T-helper 22 cell (primary cell): Measurements from ENCODE around the gene EME2.

Experiments used
- DNase-seq: peaks from one replicate; pipeline ENCODE4 v3.0.0-alpha.2; 2020; ENCODE audit warnings: low read depth

The EME2 gene

DNA sequence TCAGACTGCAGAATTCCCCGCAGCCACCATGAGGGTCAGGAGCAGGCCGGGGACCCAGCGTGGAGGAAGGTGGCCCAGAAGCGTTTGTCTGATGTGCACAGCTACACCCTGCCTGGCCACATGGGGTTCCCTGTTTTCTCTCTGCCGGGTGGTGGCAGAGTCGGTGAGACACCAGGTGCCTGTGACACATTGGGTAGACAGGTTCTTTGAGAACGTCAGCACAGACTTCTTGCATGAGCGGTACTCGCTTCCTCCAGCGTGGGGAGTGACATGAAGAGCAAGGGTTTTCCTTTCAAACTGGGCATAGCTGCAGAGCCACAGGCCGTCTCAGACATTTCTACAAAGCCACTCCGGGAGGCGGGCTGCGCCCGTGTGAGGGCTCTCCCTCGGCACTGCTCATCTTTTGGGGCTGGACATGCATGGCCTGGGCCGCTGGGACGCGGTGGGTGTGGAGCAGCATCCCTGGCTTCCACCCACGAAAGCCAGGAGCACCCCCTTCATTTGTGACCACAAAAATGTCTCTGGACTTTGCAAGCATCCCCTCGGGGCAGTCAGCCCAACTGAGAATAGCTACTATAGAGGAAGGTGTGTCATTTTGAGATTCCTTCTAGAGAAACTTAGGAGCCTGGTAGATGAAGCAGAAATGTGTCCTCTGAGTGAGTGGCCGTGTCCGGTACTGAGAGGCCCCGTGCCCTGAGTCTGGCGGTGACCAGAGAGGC is 27.3 kb upstream of the EME2 start:
- no peak for DNase-seq

DNA sequence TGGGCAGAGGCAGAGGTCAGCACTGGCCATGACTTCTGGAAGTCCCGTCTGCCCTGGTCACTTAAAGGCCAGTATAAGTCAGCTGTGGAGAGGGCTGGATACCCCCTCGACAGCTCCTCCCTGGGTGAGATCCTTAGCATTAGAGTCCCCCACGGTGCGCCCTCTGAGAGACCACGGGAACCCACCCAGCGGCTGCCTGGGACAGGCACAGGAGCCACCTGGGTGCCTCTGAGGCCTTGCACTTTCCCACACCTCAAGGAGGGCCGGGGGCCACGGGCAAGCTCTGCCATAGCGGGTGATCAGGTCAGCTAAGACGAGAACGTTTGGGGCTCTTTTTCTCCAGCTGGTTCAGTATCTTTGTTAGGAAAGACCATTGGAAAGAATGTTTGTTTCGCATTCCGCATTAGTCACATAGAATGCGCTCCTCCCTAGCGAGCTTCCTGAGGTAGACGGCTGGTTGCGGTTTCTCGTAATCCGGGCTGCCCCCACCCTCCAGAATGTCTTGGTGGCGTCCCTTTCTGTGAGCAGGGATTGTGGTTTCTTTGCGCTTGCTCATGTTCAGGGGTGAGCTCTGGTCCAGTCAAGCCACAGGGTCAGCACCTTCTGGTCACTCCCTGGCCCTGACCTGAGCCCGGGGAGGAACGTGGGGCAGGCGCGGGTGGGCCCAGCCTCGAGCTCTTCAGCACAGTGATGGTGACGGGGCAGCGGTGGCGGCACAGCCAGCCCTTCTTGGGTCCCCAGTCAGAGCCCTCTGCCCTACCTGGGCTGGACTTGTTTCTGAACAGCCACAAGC is 26.5 kb upstream of the EME2 start:
- no peak for DNase-seq

DNA sequence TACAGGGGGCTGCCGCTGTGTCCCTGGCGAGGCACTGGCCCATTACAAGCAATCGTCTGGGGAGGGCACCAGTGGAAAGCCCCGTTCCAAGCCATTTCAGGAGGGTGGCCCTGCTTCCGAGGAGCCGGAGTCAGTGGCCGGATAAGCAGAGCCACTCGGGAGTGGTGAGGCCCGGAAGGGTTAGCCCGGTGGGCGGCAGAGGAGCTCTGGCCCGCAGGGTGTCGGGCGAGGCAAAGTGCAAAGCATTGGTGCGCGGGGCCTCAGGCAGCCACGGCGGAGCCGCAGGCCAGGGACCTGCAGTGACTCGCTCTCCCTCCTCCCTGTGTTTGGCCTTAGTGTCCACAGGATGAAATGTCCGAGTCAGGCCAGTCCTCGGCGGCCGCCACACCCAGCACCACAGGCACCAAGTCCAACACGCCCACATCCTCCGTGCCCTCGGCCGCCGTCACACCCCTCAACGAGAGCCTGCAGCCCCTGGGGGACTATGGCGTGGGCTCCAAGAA is 25.9 kb upstream of the EME2 start:
- DNase-seq, result no peak

- no peak for DNase-seq
These were observed 24.7 kb upstream of the EME2 start for GRCh38 chr16:1747934-1748333.

- no peak for DNase-seq
These were observed 23.2 kb upstream of the EME2 start for GRCh38 chr16:1749152-1750117.

GRCh38 chr16:1751946-1752345 is 20.7 kb upstream of the EME2 start:
- DNase-seq, result no peak

- DNase-seq, result no peak
These were observed 19.8 kb upstream of the EME2 start for GRCh38 chr16:1752853-1753252.

- no peak for DNase-seq
These were observed 18.4 kb upstream of the EME2 start for GRCh38 chr16:1754204-1754603.

DNA sequence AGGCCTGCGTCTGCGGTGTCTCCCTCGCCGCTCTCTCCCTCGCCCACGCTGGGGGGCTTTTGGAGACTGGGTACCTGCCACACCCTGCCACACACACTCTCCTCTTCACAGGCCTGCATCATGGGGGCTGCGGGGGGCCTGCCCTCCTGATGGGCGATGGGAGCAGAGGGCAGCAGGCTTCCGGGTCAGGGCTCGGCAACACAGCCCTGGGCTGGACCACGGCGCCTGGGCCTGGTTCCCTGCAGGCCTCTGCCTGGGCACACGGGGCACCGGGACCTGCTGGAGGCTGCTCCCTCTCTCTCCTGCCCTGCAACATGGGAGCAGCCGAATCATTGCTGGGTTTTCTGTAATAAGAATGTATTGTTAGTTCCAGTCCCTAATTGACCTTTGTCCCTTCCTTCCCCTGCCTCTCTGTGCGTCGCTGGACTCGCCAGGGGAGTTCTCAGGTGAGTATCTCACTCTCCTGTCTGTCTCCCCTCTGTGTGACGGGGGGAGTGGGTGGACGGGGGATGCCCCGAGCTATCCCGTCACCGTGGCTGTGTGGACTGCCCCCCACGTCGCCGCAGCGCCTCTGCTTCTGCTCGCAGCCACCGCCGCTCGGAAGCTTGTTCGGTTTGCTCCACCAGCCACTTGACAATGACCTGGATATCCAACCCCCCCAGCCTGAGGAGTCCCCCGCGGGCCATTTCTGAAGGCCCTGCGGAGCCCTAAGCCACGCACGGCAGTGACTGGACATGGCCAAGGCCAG is 14.7 kb upstream of the EME2 start:
- DNase-seq, result no peak

GRCh38 chr16:1758923-1759322 is 13.7 kb upstream of the EME2 start:
- DNase-seq, result no peak

DNA sequence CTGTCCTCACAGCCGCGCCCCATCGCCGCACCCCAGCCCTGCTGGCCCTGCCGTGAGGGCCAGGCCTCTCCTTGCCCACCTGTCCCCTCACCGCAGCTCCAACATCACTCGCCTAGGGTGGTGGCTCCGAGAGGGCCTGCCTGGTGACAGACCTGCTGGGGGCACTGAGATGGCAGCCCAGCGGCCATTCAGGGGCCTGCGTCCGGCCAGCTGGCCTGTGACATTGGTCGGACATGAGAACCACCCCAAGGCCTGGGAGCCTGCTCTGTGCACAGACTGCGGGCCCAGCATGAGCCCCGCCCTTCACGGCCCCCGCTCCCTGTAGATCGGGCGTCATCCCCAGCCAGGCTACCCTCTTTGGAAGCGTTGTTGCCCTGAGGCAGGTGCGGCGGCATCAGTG is 13.1 kb upstream of the EME2 start:
- no peak for DNase-seq

- DNase-seq, result no peak
These were observed 11.7 kb upstream of the EME2 start for GRCh38 chr16:1760911-1761310.

GRCh38 chr16:1761751-1762150 is 10.9 kb upstream of the EME2 start:
- no peak for DNase-seq

DNA sequence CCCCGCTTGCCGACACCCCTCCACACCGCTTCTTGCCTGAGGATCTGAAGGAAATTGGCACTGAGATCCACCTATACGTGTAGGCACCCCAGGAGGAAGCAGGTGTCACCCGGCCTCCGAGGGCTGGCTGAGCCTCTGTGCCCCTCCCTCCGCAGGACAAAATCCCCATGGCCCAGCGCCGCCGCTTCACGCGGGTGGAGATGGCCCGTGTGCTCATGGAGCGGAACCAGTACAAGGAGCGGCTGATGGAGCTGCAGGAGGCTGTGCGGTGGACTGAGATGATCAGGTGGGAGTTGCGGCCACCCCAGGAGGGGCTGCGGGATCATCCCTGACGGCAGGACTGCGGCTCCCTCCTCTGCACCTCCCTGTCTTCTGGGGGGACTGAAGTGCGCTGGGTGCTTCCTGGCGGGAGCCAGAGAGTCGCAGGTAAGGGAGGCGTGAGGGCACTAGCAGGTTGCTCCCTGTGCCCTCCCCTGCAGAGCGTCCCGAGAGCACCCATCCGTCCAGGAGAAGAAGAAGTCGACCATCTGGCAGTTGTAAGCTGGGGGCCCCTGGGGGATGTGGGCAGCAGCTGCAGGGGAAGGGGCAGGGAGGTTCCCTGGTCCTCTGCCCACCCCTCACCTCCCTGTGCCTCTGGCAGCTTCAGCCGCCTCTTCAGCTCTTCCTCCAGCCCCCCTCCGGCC is 10.3 kb upstream of the EME2 start:
- DNase-seq, result no peak

GRCh38 chr16:1762879-1763520 is 9.6 kb upstream of the EME2 start:
- no peak for DNase-seq

GRCh38 chr16:1763521-1764511 is 8.8 kb upstream of the EME2 start:
- DNase-seq, result no peak

GRCh38 chr16:1764971-1765370 is 7.6 kb upstream of the EME2 start:
- DNase-seq, result no peak

DNA sequence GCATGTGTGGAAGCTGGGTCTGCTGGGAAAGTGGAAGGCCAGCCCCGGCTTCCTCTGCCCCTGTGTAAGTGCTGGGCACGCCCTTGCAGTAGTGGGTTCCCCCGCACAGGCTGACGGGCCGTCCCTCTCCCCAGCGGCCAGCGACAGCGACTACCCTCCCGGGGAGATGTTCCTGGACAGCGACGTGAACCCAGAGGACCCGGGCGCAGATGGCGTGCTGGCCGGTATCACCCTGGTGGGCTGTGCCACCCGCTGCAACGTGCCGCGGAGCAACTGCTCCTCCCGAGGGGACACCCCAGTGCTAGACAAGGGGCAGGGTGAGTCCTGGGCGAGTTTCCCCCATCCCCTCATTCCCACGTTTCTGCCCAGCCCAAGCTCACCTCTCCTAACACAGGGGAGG is 6.8 kb upstream of the EME2 start:
- no peak for DNase-seq

- no peak for DNase-seq
These were observed 6.4 kb upstream of the EME2 start for GRCh38 chr16:1766231-1766630.
